HEK293 (cell line): Measurements from ENCODE around the gene C22orf15.
A peak's percentile ranks its signal among the peaks of the same experiment; 100 is the strongest.

Experiments
- CTCF ChIA-PET: fragments of 350-600 bp; formaldehyde crosslinking; extraction: SDS; loops from one replicate; lab custom pipeline; 2021; ENCODE audit warnings: antibody characterized with exemption; lab: Yijun Ruan, JAX
- POLR2A ChIA-PET: fragments of 300-600 bp; formaldehyde crosslinking; extraction: SDS; loops from one replicate; lab custom pipeline; 2020; ENCODE audit warnings: antibody characterized with exemption, inconsistent platforms; lab: Yijun Ruan, JAX
- H3K27ac ChIP-seq: fragments of 200-500 bp; sonication (Bioruptor generic); 2 replicates; pipeline ENCODE4 v1.5.1; 2014; ENCODE audit warnings: low read depth, low read length, control low read depth, inconsistent platforms; ENCODE audit errors: extremely low read depth
- H3K36me3 ChIP-seq, 2 experiments: fragments of 200-500 bp in 1 of 2; sonication (Bioruptor generic) in 1 of 2; 1 replicate in 1 of 2; 2 replicates in 1 of 2; pipeline ENCODE4 v1.5.1; 2014 to 2017; ENCODE audit warnings: inconsistent platforms in 2 of 2, low read length in 2 of 2; ENCODE audit not compliant: control insufficient read depth in 2 of 2, insufficient read depth in 1 of 2
- H3K4me1 ChIP-seq: fragments of 200-500 bp; sonication (Bioruptor generic); 2 replicates; pipeline ENCODE4 v1.5.1; 2014; ENCODE audit warnings: mild to moderate bottlenecking, low read length, inconsistent platforms; ENCODE audit not compliant: control insufficient read depth, insufficient read depth
- H3K4me3 ChIP-seq: 2 replicates; pipeline ENCODE4 v1.5.1; 2011; ENCODE audit warnings: low read depth, mild to moderate bottlenecking, control low read depth, low read length, moderate library complexity
- H3K9me3 ChIP-seq: fragments of 200-500 bp; sonication (Bioruptor generic); 2 replicates; pipeline ENCODE4 v1.5.1; 2014; ENCODE audit warnings: low read depth, low read length, inconsistent platforms; ENCODE audit not compliant: control insufficient read depth, insufficient read depth
- GFI1B ChIP-seq: fragments of 450-650 bp; formaldehyde crosslinking; IDR thresholded peaks from 2 replicates; pipeline ENCODE4 v1.5.1; 2016; ENCODE audit warnings: missing biosample characterization, missing genetic modification characterization
- HOXC10 ChIP-seq: sonication (generic); formaldehyde crosslinking; IDR thresholded peaks from 2 replicates; pipeline ENCODE4 v1.8.1; 2023; ENCODE audit warnings: mild to moderate bottlenecking, missing genetic modification reagents
- IKZF3 ChIP-seq: fragments of 450-650 bp; IDR thresholded peaks from 2 replicates; pipeline ENCODE4 v1.5.0; 2018; ENCODE audit warnings: missing biosample characterization, mild to moderate bottlenecking, missing genetic modification characterization, moderate library complexity
- ZBTB26 ChIP-seq: fragments of 450-650 bp; formaldehyde crosslinking; optimal IDR thresholded peaks from 2 replicates; pipeline ENCODE3; 2016; ENCODE audit warnings: missing biosample characterization, mild to moderate bottlenecking, missing genetic modification characterization
- ZIC2 ChIP-seq: fragments of 450-650 bp; formaldehyde crosslinking; IDR thresholded peaks from 2 replicates; pipeline ENCODE4 v1.5.1; 2016; ENCODE audit warnings: missing biosample characterization, missing genetic modification characterization
- ZNF169 ChIP-seq: fragments of 450-650 bp; formaldehyde crosslinking; IDR thresholded peaks from 2 replicates; pipeline ENCODE4 v1.5.1; 2016; ENCODE audit warnings: missing biosample characterization, missing genetic modification characterization
- ZNF174 ChIP-seq: fragments of 450-650 bp; formaldehyde crosslinking; IDR thresholded peaks from 2 replicates; pipeline ENCODE4 v1.5.0; 2017; ENCODE audit warnings: missing biosample characterization, mild to moderate bottlenecking, missing genetic modification characterization
- ZNF19 ChIP-seq: fragments of 450-650 bp; formaldehyde crosslinking; IDR thresholded peaks from 2 replicates; pipeline ENCODE4; 2016; ENCODE audit warnings: missing biosample characterization, missing genetic modification characterization, low read depth
- ZNF335 ChIP-seq: fragments of 450-650 bp; formaldehyde crosslinking; conservative IDR thresholded peaks from 2 replicates; pipeline ENCODE4 v1.5.1; 2016; ENCODE audit warnings: missing biosample characterization, missing genetic modification characterization
- ZNF354C ChIP-seq: fragments of 450-650 bp; formaldehyde crosslinking; IDR thresholded peaks from 2 replicates; pipeline ENCODE4 v1.5.1; 2016; ENCODE audit warnings: missing biosample characterization, missing genetic modification characterization, low read depth, borderline replicate concordance
- ZNF362 ChIP-seq: fragments of 450-650 bp; formaldehyde crosslinking; IDR thresholded peaks from 2 replicates; pipeline ENCODE4 v1.5.1; 2016; ENCODE audit warnings: missing biosample characterization, missing genetic modification characterization
- ZNF37A ChIP-seq: fragments of 450-650 bp; IDR thresholded peaks from 2 replicates; pipeline ENCODE4 v1.5.1; 2018; ENCODE audit warnings: missing biosample characterization, missing genetic modification characterization
- ZNF398 ChIP-seq: fragments of 450-650 bp; formaldehyde crosslinking; IDR thresholded peaks from 2 replicates; pipeline ENCODE4 v1.5.1; 2017; ENCODE audit warnings: missing biosample characterization, missing genetic modification characterization
- ZNF416 ChIP-seq: fragments of 450-650 bp; formaldehyde crosslinking; IDR thresholded peaks from 2 replicates; pipeline ENCODE4 v1.5.1; 2016; ENCODE audit warnings: missing biosample characterization, missing genetic modification characterization
- ZNF501 ChIP-seq: fragments of 450-650 bp; formaldehyde crosslinking; IDR thresholded peaks from 2 replicates; pipeline ENCODE4 v1.5.1; 2016; ENCODE audit warnings: missing biosample characterization, missing genetic modification characterization
- ZNF561 ChIP-seq: fragments of 450-650 bp; IDR thresholded peaks from 2 replicates; pipeline ENCODE4 v1.5.1; 2018; ENCODE audit warnings: missing biosample characterization, missing genetic modification characterization, borderline replicate concordance
- ZNF639 ChIP-seq: fragments of 450-650 bp; formaldehyde crosslinking; IDR thresholded peaks from 2 replicates; pipeline ENCODE4 v1.5.1; 2016; ENCODE audit warnings: missing biosample characterization, missing genetic modification characterization
- ZNF664 ChIP-seq: fragments of 450-650 bp; formaldehyde crosslinking; IDR thresholded peaks from 2 replicates; pipeline ENCODE4 v1.5.1; 2016; ENCODE audit warnings: missing biosample characterization, missing genetic modification characterization
- ZNF692 ChIP-seq: fragments of 450-650 bp; formaldehyde crosslinking; IDR thresholded peaks from 2 replicates; pipeline ENCODE4 v1.5.1; 2016; ENCODE audit warnings: missing biosample characterization, missing genetic modification characterization
- ZNF701 ChIP-seq: fragments of 450-650 bp; formaldehyde crosslinking; IDR thresholded peaks from 2 replicates; pipeline ENCODE4 v1.5.1; 2016; ENCODE audit warnings: missing biosample characterization, missing genetic modification characterization
- ZNF843 ChIP-seq: fragments of 450-650 bp; formaldehyde crosslinking; IDR thresholded peaks from 2 replicates; pipeline ENCODE4 v1.5.1; 2016; ENCODE audit warnings: missing biosample characterization, missing genetic modification characterization
- ZXDB ChIP-seq: fragments of 450-650 bp; formaldehyde crosslinking; IDR thresholded peaks from 2 replicates; pipeline ENCODE4 v1.5.1; 2016; ENCODE audit warnings: missing biosample characterization, missing genetic modification characterization

Gene C22orf15

GRCh38 chr22:23801886-23802377 lies 39.1 kb downstream of the C22orf15 start:
- H3K36me3 ChIP-seq: peaks cover 51 to 88% of the 10 kb centered on the region in 2 experiments
- ChIA-PET POLR2A (interaction anchor here (0.7 kb wide), 1 partner anchor 10 kb away, joined by 3 read pairs; no protein-coding TSS in a partner anchor), CTCF (no interaction called here)
- no peaks in the 10 kb centered on the region for H3K9me3 ChIP-seq
- H3K4me1 ChIP-seq: no peaks in the 10 kb centered on the region
- H3K27ac ChIP-seq: no peak overlapping the region
- TF ChIP-seq ZNF639 (tag by site-specific recombination): no peak
- peak; percentile 95 for TF ChIP-seq ZIC2 (tag by site-specific recombination)
- H3K4me3 ChIP-seq: no peak overlapping the region

- Histone ChIP-seq H3K36me3 (peaks cover 43 to 87% of the 10 kb centered on the region in 2 experiments), H3K9me3 (no peaks in the 10 kb centered on the region), H3K4me1 (no peaks in the 10 kb centered on the region), H3K4me3 (no peak overlapping the region), H3K27ac (no peak overlapping the region)
- ChIA-PET CTCF (interaction anchor here (0.6 kb wide), 1 partner anchor 20 kb away, joined by 3 read pairs; no protein-coding TSS in a partner anchor), POLR2A (no interaction called here)
- TF ChIP-seq ZXDB (tag by site-specific recombination) (no peak), ZNF501 (tag by site-specific recombination) (no peak), ZNF354C (tag by site-specific recombination) (no peak), ZNF19 (no peak), ZNF692 (tag by site-specific recombination) (no peak), GFI1B (tag by site-specific recombination) (no peak), ZNF843 (tag by site-specific recombination) (no peak), IKZF3 (no peak), ZNF174 (no peak), ZNF416 (no peak), ZNF362 (no peak), ZNF398 (tag by site-specific recombination) (no peak), ZNF335 (tag by site-specific recombination) (no peak), ZNF37A (tag by site-specific recombination) (no peak), ZNF701 (tag by site-specific recombination) (no peak), ZNF169 (tag by site-specific recombination) (no peak), HOXC10 (no peak), ZNF664 (tag by site-specific recombination) (no peak), ZNF561 (no peak), ZBTB26 (tag by site-specific recombination) (no peak)
Observed at GRCh38 chr22:23803001-23803819, 40.4 kb downstream of the C22orf15 start.
